ENCODE results near the gene LIF. TPM values are rescaled to one million over a fixed set of nuclear protein-coding genes. Genes with fewer than 3 reads are reported as not detected.

The LIF gene
- total and polyA plus RNA-seq, 2 donors (not counting 3 experiments of a cell fraction or from before 2014, with no cell fraction given) = 0.12 to 0.27 TPM

GRCh38 chr22:30267382-30268302 is 21.1 kb upstream of the LIF start:
- Histone ChIP-seq H3K79me2 (ENCODE audit: control insufficient read depth, insufficient read depth, low read length) (no peaks in the 10 kb centered on the region), H3K27me3 (ENCODE audit: control insufficient read depth in 2 of 2, insufficient read depth in 2 of 2, low read length in 2 of 2) (no peaks in the 10 kb centered on the region), H3K4me2 (ENCODE audit: insufficient read depth, low read length) (no peak overlapping the region), H3K27ac (ENCODE audit: insufficient read depth, low read depth, low read length) (no peak overlapping the region), H3K4me3 (replicated peaks in 1 of 3; ENCODE audit: insufficient read depth in 1 of 3, low read depth in 1 of 3, low read length in 3 of 3) (no peak overlapping the region), H3K9me1 (replicated peaks; ENCODE audit: control insufficient read depth, extremely low read depth, insufficient read depth, low read length) (no peaks in the 10 kb centered on the region), H2AFZ (ENCODE audit: low read depth, low read length) (no peak overlapping the region), H3K9ac (replicated peaks; ENCODE audit: extremely low read depth, insufficient read depth, low read length) (no peak overlapping the region), H3K36me3 (ENCODE audit: control insufficient read depth in 2 of 2, extremely low read depth in 1 of 2, insufficient read depth in 2 of 2, low read length in 2 of 2) (no peaks in the 10 kb centered on the region), H3K4me1 (ENCODE audit: control insufficient read depth, extremely low read depth, insufficient read depth, low read length) (peaks cover 6% of the 10 kb centered on the region), H4K20me1 (replicated peaks; ENCODE audit: control insufficient read depth, extremely low read depth, insufficient read depth, low read length) (no peaks in the 10 kb centered on the region), H3K9me3 (replicated peaks; ENCODE audit: control insufficient read depth, insufficient read depth, low read length) (no peaks in the 10 kb centered on the region)
- ChIA-PET CTCF (interaction anchor here (1.4 kb wide), 1 partner anchor 120 kb away, joined by 5 read pairs; the partner anchor contains the start of gene RNF215), POLR2A (no interaction called here)
- DNase-seq (ENCODE audit: low read depth, low spot score) = no peak
- no peak for FAIRE-seq
- intact Hi-C loops (cut with micrococcal nuclease) (no loop called here), dilution Hi-C loops (cut with MboI; ENCODE audit: extremely low pct_ligation_motif_present, low sequenced_read_pairs) (no loop called here)
- no peak for TF ChIP-seq JUN (IDR thresholded peaks at IDR 0.05; ENCODE audit: borderline replicate concordance, insufficient read depth, insufficient read length, low read depth)
- TF ChIP-seq GATA2 (IDR thresholded peaks at IDR 0.05; ENCODE audit: insufficient read depth, insufficient read length, low read depth, low read length) = no peak
- TF ChIP-seq MAX (IDR thresholded peaks at IDR 0.05; ENCODE audit: insufficient read depth, insufficient read length) = no peak
- TF ChIP-seq MYC (IDR thresholded peaks at IDR 0.05; ENCODE audit: low read depth, low read length) = no peak
- no peak for TF ChIP-seq POLR2AphosphoS5 (IDR thresholded peaks at IDR 0.05; ENCODE audit: insufficient read depth, low read depth, low read length)
- no peak for TF ChIP-seq POLR2A (IDR thresholded peaks at IDR 0.05; ENCODE audit: low read depth, low read length)
- TF ChIP-seq, protein P1, sequence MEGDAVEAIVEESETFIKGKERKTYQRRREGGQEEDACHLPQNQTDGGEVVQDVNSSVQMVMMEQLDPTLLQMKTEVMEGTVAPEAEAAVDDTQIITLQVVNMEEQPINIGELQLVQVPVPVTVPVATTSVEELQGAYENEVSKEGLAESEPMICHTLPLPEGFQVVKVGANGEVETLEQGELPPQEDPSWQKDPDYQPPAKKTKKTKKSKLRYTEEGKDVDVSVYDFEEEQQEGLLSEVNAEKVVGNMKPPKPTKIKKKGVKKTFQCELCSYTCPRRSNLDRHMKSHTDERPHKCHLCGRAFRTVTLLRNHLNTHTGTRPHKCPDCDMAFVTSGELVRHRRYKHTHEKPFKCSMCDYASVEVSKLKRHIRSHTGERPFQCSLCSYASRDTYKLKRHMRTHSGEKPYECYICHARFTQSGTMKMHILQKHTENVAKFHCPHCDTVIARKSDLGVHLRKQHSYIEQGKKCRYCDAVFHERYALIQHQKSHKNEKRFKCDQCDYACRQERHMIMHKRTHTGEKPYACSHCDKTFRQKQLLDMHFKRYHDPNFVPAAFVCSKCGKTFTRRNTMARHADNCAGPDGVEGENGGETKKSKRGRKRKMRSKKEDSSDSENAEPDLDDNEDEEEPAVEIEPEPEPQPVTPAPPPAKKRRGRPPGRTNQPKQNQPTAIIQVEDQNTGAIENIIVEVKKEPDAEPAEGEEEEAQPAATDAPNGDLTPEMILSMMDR (IDR thresholded peaks at IDR 0.05; ENCODE audit: extremely low read depth in 1 of 2, insufficient read depth in 1 of 2, low read depth in 1 of 2, low read length in 2 of 2) = no peak
- TF ChIP-seq EZH2 (IDR thresholded peaks at IDR 0.05; ENCODE audit: borderline replicate concordance, low read depth, low read length, severe bottlenecking) = no peak
- no peak for TF ChIP-seq FOS (IDR thresholded peaks at IDR 0.05; ENCODE audit: borderline replicate concordance, insufficient read depth, low read length)
- BruUV-seq (replicated peaks) = no TSS peak
